HG02642 (cell line): ENCODE results near the gene MFSD12.
A peak's percentile ranks its signal among the peaks of the same experiment; 100 is the strongest.
"Not testable (repeated sequence)": the region's sequence is repeated elsewhere in the genome, so short reads cannot be mapped to it uniquely, and the experiment has no call there.

Experiments
- ATAC-seq: cut with Tn5 transposase; IDR thresholded peaks from one replicate; pipeline ENCODE4 v1.9.1; 2021; ENCODE audit warnings: mild to moderate bottlenecking; ENCODE audit not compliant: unreplicated experiment, poor library complexity

Gene MFSD12

GRCh38 chr19:3585301-3586126, 28.1 kb upstream of the MFSD12 start, which contains the start of gene GIPC3:
Gene GIPC3 (plus strand): TSS chr19:3585478. CDS start chr19:3585598, 120 bp downstream.
- ATAC-seq = no peak

DNA sequence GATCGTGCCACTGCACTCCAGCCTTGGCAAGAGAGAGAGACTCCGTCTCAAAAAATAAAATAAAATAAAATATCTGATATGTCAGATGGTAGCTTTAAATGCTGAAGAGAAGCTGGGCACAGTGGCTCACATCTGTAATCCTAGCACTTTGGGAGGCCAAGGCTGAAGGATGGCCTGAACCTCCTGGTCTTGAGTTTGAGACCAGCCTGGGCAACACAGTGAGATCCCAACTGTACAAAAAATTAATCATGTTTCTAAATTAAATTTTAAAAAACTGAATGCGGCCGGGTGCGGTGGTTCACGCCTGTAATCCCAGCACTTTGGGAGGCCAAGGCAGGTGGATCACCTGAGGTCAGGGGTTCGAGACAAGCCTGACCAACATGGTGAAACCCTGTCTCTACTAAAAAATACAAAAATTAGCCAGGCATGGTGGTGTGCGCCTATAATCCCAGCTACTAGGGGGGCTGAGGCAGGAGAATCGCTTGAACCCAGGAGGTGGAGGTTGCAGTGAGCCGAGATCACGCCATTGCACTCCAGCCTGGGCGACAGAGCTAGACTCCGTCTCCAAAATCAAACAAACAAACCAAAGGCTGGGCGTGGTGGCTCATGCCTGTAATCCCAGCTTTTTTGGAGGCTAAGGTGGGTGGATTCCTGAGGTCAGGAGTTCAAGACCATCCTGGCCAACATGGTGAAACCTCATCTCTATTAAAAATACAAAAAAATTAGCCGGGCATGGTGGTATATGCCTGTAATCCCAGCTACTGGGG, 26.8 kb upstream of the MFSD12 start:
- not testable (repeated sequence) for ATAC-seq

DNA sequence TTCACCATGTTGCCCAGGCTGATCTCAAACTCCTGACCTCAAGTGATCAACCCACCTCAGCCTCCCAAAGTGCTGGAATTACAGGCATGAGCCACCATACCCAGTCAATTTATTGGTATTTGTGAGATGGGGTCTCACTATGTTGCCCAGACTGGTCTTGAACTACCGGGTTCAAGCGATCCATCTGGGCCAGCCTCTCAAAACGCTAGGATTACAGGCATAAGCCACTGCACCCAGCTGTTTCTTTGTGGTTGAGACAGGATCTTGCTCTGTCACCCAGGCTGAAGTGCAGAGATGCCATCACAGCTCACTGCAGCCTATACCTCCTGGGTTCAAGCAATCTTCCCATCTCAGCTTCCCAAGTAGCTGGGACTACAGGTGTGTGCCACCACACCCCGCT, 24.4 kb upstream of the MFSD12 start:
- not testable (repeated sequence) for ATAC-seq

- no peak for ATAC-seq
These were observed 23.0 kb upstream of the MFSD12 start for GRCh38 chr19:3580156-3580934.

GRCh38 chr19:3578390-3578789, 21.0 kb upstream of the MFSD12 start:
- ATAC-seq = no peak

- no peak for ATAC-seq
These were observed 20.4 kb upstream of the MFSD12 start for GRCh38 chr19:3577723-3578344.

GRCh38 chr19:3576696-3577443, 19.5 kb upstream of the MFSD12 start:
- ATAC-seq = no peak

GRCh38 chr19:3575949-3576673, 18.7 kb upstream of the MFSD12 start:
- no peak for ATAC-seq

DNA sequence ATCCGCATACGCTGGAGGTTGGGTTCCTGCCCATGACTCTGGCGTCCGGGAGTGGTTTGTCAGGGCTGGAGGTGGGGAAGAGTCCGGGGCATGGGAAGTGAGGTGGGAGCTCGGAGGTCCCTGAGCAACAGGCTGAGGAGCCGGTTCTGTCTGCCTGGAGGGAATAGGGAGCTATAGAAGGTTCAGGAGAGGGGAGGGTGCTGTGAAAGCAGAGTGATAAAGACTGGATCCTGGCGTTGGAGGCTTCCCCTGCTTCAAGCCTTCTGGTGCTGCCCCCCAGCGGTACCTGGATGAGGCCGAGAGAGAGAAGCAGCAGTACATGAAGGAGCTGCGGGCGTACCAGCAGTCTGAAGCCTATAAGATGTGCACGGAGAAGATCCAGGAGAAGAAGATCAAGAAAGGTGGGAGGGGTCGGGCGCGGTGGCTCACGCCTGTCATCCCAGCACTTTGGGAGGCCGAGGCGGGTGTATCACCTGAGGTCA, 17.9 kb upstream of the MFSD12 start:
- ATAC-seq = no peak

- ATAC-seq = no peak
These were observed 16.7 kb upstream of the MFSD12 start for GRCh38 chr19:3573858-3574637.

GRCh38 chr19:3573162-3573857, 15.9 kb upstream of the MFSD12 start:
- peak; percentile 10 for ATAC-seq

DNA sequence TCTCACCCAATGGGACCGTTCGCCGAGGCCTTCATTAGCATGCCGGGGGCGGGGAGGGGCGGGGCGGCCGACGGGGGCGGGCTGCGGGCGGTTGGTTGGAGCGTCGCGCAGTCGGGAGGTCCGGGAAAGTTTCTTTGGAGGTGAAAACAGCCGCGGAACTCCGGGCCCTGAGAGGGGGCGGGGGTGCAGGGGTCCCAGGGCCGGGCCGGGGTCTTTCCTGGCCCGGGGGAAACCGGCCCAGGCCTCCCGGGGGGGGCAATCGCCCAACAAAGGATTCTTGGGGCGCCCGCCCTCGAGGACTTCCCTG, 15.4 kb upstream of the MFSD12 start, which contains the start of gene HMG20B:
TSS of gene HMG20B (plus strand) at position 90 of the 307 bp plus-strand sequence. CDS start 366 bp downstream, outside the sequence.
- ATAC-seq = no peak

- ATAC-seq = peak; percentile 92
These were observed 14.9 kb upstream of the MFSD12 start for GRCh38 chr19:3572132-3572854.

DNA sequence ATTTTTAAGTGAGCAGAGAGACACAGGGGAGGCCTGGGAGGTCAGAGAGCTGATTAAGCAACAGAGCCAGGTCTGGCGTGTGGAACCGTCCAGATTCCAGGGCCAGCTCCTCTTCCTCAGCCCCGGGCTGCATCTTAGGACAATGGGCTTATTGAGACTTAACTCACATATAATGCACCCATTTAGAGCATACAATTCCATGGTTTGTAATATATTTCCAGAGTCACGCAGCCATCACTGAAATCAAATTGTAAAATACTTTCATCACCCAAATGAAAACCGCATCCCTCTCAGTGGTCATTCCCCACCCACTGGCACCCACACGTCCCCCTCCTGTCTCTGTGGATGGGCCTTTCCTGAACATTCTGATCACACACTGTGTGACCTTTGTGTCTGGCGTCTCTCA, 13.2 kb upstream of the MFSD12 start:
- ATAC-seq = no peak

- ATAC-seq = not testable (repeated sequence)
These were observed 12.7 kb upstream of the MFSD12 start for GRCh38 chr19:3570042-3570441.

- no peak for ATAC-seq
These were observed 7.8 kb upstream of the MFSD12 start for GRCh38 chr19:3565139-3565538.
